Measurements from ENCODE around the gene C2orf42.
"Not testable (repeated sequence)": the region's sequence is repeated elsewhere in the genome, so short reads cannot be mapped to it uniquely, and the experiment has no call there.

C2orf42 gene

DNA sequence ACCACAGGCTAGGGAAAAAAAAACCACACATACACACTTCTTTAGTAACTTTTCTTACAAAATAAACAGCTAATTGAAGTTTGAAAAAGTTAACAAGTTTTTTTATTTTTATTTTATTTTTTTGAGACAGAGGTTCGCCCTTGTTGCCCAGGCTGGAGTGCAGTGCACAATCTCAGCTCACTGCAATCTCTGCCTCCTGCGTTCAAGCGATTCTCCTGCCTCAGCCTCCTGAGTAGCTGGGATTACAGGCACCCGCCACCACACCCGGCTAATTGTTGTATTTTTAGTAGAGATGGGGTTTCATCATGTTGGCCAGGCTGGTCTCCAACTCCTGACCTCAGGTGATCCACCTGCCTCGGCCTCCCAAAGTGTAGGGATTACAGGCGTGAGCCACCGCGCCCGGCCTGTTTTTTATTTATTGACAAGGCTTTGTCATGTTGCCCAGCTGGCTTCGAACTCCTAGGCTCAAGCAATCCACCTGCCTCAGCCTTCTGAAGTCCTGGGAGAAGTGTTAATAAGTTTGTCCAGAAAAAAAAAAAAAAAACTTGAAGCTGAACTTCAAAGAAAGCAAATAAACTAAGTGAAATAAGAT, 21.1 kb downstream of the C2orf42 start:
- DNase-seq = not testable (repeated sequence)

DNA sequence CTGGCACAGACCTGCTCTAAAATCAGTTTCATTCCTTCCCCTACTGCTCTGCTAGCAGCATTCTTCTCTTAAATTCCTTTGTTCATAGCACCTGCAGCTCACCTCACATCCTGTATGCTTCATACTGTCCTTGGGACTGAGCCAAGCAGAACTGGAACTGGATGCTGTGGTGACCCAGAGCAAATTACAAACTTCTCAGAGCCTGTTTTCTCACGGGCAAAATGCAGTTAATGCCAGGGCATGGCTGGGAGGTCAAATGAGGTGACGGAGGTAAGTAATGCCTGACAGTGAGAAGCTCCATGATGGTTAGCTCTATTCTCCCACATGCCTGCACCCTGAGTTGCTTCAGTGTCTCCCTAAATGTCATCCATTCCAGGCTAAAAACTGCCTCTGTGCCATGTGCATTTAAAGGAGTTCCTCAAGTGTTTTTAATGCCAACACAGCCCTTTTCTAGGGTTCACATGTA, 29.7 kb downstream of the C2orf42 start:
- no peak for DNase-seq

DNA sequence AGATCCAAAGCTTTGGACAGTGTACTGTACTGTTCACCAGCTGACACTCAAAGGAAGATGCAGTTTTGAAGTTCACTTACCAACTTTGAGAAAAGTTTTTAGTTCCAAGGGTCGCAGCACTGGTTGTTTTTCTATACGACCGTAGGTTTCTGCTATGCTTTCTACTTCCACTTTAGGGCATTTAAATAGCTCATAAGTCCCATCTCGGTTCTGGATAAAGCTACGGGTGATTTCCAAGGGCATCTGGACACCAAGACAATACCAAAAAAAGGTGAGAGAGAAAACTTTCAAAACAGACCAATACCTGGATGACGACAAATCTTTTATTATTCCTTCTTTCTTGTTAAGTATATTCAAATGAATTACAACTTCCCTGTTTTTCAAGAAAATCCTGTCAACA, 30.3 kb downstream of the C2orf42 start:
- DNase-seq = no peak

DNA sequence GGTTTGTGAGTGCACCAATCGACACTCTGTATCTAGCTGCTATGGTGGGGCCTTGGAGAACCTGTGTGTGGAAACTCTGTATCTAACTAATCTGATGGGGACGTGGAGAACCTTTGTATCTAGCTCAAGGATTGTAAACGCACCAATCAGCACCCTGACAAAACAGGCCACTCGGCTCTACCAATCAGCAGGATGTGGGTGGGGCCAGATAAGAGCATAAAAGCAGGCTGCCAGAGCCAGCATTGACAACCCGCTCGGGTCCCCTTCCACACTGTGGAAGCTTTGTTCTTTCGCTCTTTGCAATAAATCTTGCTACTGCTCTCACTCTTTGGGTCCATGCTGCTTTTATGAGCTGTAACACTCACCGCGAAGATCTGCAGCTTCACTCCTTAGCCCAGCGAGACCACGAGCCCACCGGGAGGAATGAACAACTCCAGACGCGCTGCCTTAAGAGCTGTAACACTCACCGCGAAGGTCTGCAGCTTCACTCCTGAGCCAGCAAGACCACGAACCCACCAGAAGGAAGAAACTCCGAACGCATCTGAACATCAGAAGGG, 41.6 kb downstream of the C2orf42 start:
- not testable (repeated sequence) for DNase-seq

DNA sequence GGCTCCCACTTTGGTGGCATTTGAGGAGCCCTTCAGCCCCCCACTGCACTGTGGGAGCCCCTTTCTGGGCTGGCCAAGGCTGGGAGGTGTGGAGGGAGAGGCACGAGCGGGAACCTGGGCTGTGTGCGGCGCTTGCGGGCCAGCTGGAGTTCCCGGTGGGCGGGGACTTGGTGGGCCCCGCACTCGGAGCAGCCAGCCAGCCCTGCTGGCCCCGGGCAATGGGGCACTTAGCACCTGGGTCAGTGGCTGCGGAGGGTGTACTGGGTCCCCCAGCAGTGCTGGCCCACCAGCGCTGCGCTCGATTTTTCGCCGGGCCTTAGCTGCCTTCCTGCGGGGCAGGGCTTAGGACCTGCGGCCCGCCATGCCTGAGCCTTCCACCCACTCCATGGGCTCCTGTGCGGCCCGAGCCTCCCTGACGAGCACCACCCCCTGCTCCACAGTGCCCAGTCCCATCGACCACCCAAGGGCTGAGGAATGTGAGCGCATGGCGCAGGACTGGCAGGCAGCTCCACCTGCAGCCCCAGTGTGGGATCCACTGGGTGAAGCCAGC, 42.5 kb downstream of the C2orf42 start:
- not testable (repeated sequence) for DNase-seq

DNA sequence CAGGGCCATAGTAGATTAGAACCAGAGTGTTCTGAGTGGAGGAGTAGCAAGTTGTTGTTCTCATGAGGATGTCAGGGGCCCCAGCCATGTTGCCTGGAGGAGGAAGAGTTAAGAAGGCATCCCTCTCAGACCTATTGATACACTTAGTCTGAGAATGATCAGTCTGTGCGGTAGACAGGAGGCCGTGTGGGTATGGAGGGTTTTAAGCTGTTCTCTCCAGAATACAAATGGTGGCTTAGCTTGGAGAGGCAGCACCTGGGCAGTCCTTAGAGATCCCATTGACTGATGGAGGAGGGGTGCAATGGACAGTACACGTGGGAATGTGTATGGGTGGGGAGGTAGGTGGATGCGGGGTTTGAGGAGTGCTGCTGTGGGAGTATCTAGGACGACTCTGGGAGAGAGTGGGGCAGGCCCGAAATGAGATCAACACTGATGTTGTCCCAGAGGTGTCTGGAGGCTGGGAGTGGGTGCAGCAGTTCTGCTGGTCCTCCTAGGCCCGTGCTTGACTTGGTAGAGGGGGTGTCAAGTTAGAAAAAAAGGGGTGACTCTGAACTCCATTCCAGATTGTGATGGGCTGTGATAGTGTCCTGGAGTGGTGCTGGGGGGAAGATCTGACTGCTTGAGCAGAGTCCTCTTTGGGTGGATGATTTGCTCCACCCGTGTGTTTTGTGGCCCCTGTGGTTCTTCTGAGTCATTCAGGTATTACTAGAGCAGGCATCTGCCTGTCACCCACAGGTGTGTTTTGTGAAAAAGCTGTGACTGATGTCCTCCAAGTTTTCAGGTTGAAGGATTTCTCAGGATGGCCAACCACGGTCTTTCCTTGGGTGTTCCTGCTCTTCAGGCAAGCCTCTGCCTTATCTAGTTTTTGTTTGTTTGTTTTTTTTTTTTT, 44.7 kb downstream of the C2orf42 start:
- DNase-seq = no peak

DNA sequence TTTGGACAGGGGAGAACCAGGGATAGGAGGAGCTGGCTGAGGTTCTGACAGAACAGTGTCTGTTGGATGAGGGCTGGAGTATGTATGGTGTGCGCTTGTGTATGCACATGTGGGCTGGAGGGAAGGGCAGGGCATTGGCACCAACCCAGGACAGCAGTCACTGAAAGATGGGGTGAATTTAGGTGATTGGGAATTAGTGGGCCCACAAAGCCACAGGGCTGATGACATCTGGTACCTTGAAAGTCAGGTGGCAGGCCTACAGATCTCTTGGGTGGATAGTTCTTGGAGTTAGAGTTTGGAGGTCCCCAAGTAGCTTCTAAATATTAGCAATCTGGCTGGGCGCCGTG, 45.7 kb downstream of the C2orf42 start:
- no peak for DNase-seq

DNA sequence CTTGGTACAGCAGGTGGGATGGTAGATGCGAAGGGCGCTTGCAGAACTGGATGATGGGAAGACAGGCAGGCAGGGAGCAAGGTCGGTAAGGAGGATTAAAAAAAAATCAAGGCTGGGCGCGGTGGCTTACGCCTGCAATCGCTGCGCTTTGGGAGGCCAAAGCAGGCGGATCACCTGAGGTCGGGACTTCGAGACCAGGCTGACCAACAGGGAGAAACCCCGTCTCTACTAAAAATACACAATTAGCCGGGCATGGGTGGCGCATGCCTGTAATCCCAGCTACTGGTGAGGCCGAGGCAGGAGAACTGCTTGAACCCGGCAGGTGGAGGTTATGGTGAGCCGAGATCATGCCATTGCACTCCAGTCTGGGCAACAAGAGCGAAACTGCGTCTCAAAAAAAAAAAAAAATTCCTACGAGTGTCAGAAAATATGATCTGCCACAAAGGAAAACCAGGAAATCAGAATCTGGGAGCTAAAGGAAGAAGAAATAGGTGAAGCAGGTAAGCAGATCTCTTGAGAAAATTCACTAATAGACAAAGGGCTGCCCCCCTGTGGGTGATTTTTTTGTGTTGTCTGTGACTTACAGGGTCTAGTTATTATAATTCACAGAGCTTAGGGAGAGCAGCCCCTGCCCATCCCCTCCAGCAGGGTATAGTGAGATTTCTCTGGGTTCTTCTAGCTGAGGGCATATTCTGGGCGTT, 46.2 kb downstream of the C2orf42 start:
- no peak for DNase-seq

DNA sequence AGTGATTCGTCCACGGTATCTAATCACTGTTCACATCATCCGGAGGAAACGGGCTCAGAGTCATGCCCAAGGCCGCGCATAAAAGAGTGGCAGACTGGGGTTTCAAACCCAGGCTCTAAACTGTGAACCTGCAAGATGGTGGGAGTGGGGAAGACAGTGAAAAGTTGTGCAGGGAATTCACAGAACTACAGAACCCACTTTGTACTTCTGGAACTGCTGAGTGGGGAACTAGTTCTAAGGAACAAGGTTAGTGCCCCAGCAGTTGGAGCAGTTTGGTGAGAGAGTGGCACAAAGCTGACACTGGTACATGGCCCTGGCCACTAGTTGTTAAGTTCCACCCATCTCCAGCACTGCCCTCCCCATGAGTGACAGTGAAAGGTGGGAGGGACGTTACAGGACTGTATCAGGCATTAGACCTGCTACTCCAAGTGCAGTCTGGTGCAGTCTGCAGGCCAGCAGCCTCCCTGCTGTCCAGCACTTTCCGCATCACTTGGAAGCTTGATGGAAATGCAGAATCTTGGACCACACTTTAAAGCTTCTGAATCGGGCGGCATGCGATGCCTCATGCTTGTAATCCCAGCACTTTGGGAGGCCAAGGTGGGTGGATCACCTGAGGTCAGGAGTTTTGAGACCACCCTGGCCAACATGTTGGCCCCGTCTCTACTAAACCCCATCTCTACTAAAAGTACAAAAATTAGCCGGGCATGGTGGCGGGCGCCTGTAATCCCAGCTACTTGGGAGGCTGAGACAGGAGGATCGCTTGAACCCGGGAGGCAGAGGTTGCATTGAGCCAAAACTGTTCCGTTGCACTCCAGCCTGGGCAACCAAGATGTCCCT, 47.3 kb downstream of the C2orf42 start:
- DNase-seq = peak; percentile 41

DNA sequence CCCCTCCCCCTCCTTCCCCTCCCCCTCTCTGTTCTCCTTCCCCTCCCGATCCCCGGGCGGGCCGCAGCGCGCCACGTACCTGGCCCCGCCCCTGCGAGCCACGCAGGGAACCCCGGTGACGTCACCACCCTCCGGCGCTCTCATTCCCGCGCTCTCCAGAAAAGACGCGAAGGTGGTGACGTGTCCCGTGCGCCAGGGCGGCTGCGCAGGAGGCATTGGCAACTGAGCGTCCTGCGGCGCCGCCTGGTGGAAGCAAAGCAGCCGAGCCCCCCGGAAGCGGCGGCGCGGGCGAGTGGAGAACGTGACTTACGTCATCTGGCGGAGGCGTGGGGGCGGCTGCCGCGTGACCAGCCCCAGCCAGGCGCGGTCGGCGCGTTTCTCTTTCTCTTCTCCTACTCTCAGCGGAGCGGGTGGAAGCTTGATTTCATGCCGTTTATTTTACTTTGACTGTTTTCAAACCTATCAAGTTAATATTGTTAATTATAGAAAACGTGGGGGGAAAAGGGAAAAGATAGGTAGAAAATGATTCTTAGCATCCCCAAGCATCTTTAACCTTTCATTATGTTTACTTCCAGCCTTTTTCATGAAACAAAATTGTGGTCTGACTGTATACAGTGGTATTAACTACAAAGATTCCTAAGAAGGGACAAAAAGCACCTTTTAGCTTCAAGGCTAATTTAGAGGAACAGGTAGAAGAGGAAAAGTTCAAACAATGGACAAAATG, 48.1 kb downstream of the C2orf42 start:
- DNase-seq = peak; percentile 100

DNA sequence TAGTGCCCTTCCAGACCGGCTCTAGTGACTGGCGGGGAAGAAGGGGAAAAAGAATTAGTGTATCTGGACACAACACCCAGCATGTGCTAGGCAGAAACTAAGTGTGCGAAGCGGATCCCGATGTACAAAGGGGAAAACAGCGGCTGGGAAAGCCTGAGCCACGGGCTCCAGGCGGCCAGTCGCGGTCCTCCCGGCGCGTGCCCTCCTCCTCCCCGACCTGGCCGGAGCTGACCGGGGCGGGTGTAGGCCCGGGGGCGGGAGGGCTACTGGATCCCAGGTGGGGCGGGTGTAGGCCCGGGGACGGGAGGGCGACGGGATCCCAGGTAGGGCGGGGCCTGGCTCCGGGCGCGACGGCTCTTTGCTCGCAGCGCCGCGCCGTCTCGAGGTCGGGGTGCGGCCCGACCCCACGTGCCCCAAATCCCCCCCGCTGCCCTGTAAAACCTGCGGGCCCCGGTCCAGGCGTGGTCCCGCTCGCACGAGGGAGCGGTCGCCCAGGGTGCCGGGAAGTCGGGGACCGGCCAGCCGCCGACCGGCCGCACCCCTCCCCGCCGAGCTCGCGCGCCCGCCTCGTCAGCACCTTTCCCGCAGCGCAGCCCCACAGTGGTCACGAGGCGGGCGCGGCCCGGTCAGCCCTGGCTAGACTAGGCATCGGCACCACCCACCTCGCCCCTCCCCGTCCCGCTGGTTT, 48.8 kb downstream of the C2orf42 start:
- DNase-seq = peak; percentile 60

DNA sequence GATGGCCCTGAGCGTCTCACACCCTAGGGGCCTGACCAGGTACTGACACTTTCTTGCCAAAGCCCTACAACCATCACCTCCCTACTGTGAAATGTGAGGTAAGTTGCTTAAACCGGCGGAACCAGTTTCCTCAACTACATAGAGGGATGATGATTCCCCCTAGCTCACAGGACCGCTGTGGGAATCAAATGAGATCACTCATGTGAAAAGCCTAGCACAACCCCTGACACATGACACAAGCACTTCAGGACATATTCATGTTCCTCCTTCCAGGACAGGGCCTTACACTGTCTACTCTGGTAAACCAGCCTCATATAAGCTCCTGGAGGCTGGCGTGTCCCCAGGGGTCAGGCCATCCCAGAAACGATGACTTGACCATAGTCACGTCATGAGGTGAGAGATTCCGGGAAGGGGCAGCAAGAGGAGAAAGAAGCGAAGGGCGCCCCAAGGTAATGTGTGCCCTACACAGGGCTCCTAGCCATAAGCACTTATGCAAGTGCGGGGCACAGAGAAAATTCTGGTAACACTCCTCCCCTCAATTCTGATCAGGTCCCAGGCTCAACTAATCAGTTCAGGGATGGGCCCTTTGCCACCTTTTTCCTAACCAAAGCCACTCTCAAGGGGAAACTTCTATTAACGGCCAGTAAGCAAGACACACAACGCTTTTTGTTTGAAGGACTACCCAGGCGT, 49.5 kb downstream of the C2orf42 start:
- DNase-seq = peak; percentile 57

DNA sequence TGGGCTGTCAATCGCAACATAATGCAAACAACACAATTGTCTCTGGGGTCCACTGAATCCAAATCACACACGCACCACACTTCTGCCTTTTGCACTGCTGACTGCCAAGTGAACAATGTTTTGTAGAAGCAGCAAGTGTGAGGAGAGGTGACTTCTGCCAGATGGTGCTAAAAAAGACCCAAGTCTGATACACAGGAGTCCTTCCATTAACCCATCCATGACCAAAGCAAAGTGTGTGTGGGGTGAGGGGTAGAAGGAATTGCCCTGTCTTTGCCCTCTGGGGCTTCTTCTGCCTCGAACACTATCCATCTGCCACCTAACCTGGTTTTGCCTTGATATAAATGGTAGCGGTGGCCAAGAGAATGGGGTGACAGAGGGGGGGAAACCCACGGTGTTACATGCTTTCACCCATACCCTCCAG, 50.0 kb downstream of the C2orf42 start:
- no peak for DNase-seq

DNA sequence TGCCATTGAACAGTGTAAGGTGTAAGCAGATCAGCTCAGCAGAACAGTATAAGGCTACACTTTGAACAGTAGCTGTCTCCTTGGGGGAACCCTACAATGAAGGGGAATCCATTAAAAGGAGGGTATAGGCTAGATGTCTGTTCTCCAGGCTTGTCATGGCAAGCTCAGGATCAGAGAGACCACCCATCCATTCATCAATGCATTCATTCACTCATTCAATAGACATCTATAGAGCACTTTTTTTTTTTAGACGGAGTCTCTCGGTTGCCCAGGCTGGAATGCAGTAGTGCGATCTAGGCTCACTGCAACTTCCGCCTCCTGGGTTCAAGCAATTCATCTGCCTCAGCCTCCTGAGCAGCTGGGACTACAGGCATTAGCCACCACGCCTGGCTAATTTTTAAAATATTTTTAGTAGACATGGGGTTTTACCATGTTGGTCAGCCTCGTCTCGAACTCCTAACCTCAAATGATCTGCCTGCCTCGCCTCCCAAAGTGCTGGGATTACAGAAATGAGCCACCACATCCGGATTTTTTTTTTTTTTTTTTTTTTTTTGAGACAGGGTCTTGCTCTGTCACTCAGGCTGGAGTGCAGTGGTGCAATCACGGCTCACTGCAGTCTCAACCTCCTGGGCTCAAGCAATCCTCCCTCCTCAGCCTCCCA, 56.4 kb downstream of the C2orf42 start:
- DNase-seq = not testable (repeated sequence)

DNA sequence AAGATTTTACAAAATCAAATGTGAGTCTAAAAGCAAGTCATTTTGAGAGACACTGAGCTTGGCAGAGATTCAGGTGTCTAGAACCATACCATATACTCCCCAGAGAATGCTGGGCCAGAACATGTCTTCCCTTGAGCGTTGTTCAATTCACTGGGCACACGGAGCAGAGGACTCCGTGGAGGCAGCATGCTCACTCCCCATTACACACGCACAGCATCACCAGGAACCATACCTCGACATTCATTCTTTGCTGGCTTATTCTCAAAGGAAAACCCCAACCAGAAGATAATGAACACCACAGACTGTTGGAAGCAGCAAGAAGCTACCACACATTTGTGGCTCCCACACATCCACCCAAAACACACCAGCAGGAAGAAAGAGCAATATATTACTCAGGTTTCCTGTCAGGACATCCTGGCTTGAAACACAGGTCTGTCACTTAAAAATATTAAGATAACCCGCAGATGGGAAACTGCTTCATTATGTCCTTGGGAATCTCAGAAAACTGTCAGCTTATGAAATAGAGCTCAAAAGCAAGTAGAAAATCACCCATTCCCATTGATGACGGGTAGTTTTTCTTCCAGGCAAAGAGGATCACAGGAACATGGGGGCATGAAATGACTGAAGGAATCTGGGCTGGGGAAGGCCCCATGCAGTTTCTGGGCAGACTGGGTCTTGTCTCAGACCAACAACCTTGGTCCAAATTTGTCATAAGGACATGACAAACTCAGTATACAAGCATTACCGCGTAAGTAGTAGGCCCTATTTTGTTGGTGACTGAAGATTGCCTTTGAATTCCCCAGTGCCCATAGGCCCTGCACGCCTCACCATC, 57.1 kb downstream of the C2orf42 start:
- peak; percentile 28 for DNase-seq

DNA sequence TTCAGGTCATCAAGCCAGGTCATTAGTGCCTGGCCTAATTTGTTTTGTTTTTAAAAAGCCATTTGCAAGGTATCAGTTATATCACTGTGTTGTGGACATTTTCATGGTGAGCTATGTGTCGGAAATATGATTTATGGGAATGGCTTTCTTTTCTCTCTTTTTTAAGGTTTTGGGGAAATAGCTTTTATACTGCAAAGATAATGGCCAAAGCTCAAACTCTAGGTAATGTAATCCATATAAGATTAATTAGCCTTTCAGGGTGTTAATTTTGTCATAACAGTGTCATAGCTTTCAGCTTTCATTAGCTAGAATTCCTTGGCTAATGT, 57.7 kb downstream of the C2orf42 start:
- no peak for DNase-seq

DNA sequence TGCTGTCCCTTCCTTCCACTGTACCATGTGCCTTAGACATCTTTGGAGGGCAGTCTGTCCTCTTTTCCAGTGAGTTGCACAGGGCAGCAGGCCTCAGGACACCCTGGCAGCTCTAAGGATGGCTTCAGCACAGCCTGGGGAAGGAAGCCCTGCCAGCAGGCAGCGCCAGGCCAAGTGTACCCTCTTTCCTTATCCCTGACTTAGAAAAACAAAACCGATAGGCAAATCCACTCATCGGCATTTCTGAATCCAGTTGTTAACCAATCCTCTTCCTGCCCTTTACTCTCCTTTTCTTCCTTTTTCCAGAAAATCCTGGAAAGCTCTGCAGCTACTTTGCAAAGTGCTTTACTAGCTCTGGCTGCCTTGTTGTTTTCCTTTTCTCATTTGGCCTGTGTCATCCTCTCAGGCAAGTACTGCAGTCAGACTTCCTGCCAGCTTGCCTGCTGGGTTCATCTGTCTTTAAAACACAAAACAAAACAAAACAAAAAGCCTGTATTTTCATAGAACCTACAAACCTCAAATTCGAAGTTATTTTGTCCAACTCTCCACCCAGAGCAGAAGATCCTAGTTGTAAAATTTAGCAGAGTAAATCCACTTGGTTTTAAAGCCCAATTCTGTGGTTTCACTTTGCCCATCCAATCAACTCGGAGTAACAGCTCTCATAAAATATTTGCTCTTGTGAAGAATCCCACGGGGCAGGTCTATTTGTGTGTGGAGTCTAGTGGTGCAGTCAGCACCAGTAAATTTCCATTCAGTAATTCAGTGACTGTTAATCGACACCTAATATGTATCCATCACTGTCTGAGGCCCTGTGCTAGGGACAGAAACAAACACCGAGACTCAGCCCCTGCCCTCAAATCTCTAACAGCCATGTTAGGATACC, 58.3 kb downstream of the C2orf42 start:
- peak; percentile 49 for DNase-seq
